Cardiac fibroblast (primary cell): ENCODE results near the gene BPNT1.
"Not testable (repeated sequence)": the region's sequence is repeated elsewhere in the genome, so short reads cannot be mapped to it uniquely, and the experiment has no call there.

Experiments used
- DNase-seq, 2 donors: peaks; one replicate each; pipeline versions ENCODE4 v3.0.0 to v3.0.0-alpha.2; 2010; ENCODE audit warnings: low read depth in 2 of 2
- H3K4me3 ChIP-seq, 2 donors: replicated peaks in 1 of 2; 1 replicate in 1 of 2; 2 replicates in 1 of 2; pipeline ENCODE4 v1.5.1; 2011; ENCODE audit warnings: low read depth in 2 of 2, low read length in 2 of 2, mild to moderate bottlenecking in 2 of 2, moderate library complexity in 1 of 2
- TF ChIP-seq, protein P1 (sequence below): IDR thresholded peaks from one replicate; pipeline ENCODE4 v1.5.1; 2011; ENCODE audit warnings: low read depth, mild to moderate bottlenecking, low read length, inconsistent platforms

The BPNT1 gene

DNA sequence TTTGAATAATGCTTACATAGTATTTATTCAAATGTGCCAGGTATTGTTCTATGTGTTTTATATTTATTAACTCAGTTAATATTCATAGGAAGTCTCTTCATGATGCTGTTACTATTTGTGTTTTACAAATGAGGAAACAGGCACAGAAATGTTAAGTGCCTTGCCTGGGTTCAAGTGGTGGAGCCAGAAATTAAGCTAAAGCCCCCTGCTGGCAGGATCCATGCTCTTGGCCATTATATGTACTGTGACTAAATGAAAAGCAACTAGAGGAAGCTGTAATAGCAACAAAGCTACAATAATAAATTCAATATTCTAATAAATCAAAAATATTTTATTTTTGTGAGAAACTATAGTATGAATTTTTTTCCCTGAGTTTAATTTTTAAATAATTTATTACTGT, 34.3 kb upstream of the BPNT1 start:
- TF ChIP-seq, protein P1, sequence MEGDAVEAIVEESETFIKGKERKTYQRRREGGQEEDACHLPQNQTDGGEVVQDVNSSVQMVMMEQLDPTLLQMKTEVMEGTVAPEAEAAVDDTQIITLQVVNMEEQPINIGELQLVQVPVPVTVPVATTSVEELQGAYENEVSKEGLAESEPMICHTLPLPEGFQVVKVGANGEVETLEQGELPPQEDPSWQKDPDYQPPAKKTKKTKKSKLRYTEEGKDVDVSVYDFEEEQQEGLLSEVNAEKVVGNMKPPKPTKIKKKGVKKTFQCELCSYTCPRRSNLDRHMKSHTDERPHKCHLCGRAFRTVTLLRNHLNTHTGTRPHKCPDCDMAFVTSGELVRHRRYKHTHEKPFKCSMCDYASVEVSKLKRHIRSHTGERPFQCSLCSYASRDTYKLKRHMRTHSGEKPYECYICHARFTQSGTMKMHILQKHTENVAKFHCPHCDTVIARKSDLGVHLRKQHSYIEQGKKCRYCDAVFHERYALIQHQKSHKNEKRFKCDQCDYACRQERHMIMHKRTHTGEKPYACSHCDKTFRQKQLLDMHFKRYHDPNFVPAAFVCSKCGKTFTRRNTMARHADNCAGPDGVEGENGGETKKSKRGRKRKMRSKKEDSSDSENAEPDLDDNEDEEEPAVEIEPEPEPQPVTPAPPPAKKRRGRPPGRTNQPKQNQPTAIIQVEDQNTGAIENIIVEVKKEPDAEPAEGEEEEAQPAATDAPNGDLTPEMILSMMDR: peak; percentile 37
- no peak for DNase-seq
- H3K4me3 ChIP-seq: no peak overlapping the region

DNA sequence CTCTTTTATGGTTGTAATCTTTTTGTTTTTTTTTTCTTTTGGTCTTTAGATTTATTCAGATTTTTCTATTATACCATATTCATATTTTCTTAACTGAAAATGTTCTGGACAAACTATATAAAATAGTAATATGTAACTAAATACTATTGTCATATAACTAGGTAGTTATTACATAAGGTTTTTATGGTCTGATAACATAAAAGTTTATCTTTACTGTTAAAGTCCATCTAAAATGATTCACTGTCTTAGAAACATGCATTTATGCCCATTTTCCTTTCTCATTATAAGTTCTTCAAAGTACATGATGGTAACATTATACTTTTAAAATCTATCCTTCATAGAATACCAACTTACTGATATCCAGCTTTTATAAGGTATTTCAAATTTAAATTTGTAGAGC, 33.5 kb upstream of the BPNT1 start:
- no peak for DNase-seq
- no peak overlapping the region for H3K4me3 ChIP-seq
- TF ChIP-seq, protein P1: no peak

DNA sequence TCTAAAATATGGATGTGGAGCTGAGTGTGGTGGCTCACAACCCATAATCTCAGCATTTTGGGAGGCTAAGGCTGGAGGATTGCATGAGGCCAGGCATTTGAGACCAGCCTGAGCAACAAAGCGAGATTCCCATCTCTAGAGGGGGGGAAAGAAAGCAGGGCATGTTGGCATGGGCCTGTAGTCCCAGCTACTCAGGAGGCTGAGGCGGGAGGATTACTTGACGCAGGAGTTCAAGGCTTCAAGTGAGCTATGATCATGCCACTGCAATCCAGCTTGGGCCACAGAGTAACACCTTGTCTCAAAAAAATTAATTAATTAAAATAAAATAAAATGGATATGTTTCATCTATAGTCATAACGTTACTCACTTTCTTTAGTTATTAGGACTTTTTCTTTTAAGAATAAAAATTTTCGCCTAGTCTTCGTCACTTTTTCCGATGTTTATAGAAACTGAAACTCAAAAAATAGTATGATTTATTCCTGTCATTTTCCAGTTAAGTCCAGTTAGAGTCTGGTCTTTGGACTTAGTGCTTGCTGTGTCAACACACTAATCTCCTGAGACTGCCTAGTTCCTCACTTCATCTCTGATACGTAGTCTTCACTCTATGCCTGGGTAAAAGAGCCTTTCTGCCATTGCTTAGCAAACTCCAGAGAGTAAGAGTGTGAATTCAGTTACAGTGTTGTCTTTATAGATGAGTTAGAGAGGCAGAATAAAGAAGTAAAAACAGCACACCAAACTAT, 32.4 kb upstream of the BPNT1 start:
- TF ChIP-seq, protein P1: no peak
- peak in 1 of 2 donors; percentile 44 for DNase-seq
- no peak overlapping the region for H3K4me3 ChIP-seq

DNA sequence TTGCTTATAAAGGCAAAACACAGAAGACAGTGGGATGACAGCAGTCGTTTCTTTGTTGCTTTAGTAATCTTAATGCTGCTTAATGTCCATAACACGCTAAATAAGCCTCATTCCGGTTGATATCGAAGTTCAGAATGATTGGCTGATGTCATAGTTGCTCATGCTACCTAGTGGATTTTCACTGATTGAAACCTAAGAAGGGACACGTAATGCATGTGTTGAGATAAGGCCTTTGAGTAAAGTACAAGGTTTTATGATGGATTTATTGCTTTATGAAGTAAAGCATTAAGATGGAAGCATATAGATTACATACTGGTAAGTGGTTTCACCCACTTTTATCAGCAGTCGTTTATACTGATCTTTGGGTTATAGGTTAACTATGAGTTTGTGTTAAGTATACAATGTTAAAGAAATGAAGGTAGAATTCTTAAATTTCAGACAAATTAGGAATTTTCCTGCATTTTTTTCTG, 29.5 kb upstream of the BPNT1 start:
- H3K4me3 ChIP-seq: no peak overlapping the region
- TF ChIP-seq, protein P1: no peak
- DNase-seq: no peak

- TF ChIP-seq, protein P1: peak; percentile 65
- peak; percentile 42 to 65 for DNase-seq
- H3K4me3 ChIP-seq: no peak overlapping the region
These were observed 23.6 kb upstream of the BPNT1 start for GRCh38 chr1:220113136-220113695.

- not testable (repeated sequence) for DNase-seq, H3K4me3 ChIP-seq
These were observed 23.0 kb upstream of the BPNT1 start for GRCh38 chr1:220112600-220112999.

DNA sequence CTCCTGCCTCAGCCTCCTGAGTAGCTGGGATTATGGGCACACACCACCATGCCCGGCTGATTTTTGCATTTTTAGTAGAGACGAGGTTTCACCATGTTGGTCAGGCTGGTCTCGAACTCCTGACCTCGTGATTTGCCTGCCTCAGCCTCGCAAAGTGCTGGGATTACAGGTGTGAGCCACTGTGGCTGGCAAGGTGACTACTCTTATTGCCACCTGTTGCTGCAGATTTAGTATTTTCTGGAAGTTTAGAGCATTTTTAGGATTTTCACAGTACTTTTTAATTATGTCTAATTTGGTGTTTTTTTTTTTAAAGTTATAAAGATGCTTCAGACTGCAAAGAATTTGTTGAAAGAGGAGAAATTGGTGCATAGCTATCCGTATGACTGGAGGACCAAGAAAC, 20.9 kb upstream of the BPNT1 start:
- not testable (repeated sequence) for H3K4me3 ChIP-seq, DNase-seq

GRCh38 chr1:220099826-220100225, 10.2 kb upstream of the BPNT1 start:
- TF ChIP-seq, protein P1: no peak
- H3K4me3 ChIP-seq: no peak overlapping the region
- no peak for DNase-seq
